Eye (tissue), 1 donor: ENCODE data around the gene NAB2.

Source experiments
- DNase-seq: peaks from one replicate; pipeline ENCODE4 v3.0.0-alpha.2; 2015

Gene NAB2

DNA sequence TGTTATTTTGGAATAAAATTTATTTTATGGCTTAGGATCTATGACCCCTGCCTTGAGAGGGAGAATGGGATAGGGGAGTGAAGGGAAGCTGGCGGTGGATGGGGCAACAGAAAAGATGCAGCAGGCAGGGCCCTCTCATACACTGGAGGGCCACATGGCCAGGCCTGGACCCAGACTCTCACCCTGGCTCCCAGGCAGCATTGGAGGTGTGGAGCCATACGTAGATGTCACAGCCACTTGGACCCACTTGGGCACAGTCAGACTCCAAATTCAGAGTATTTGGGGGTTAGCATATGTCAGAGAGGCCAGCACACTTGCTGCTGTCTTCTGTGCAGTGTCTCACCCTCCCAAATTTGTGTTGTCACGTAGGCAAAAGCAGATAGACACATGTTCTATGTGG is 6.5 kb downstream of the NAB2 start:
- no peak for DNase-seq

DNA sequence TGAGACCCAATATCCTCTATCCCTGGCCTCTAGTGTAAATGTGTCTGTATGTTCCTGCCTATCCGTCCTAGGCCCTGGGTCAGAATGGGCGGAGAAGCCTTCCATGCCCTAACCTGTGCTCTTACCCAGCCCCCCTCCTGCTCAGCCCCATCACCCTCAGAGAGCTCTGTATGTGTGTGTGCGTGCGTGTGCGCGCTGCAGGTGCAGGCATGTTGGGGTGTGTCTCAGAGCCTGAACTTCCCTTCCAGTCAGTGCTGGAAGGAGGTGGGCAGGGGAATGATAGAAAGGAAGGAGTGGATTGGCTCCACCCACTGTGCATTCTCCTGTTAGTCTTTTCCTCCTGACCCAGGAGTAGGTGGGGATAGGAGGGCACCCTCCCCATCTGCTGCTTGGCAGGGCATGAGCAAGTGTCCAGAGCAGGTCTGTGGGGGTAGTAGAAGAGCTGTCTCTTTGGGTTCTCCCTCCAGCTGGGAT is 7.2 kb downstream of the NAB2 start:
- peak; percentile 53 for DNase-seq

DNA sequence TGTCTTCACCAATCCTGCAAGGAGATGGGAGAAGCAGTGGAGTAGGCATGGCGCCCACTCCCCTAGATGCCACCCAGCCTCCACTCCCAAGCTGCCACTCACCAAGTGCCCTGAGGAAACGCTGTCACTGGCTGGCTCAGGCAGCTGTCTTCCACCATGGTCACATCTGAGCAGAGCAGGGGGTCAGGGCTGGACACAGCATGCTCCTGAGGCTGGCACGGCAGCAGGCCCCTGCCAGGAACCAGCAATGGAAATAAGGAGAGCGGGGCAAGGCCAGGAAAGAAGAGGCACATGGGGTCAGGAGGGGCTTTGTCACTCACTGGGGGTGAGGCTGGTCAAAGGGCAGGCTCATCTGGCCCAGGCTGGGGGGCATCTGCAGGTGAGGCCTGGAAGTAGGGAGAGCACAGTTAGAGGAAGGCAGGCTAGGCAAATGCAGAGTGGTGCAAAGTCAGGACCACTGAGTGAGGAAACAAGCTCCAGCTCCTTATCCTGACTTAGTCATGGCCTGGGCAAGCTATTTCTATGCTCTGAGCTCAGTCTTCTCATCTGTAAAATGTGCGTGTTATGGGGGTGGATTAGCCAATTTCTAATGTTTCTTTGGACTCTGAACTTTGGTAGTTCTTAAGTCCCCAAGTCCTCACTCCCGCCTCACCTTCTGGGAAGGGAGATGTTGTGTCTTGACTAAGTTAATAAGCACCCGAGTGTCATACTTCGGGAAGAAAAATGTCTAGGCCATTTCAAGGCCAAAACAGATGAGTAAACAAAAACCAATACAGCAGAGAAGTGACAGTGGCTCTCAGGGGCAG is 8.0 kb downstream of the NAB2 start:
- DNase-seq, result no peak

DNA sequence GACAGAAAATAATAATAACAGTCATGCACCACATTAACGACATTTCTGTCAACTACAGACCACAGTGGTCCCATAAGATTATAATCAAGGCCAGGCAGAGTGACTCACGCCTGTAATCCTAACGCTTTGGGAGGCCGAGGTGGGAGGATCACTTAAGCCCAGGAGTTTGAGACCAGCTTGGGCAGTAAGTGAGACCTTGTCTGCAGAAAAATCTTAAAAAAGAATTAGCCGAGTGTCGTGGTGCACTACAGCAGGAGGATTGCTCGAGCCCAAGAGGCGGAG is 8.6 kb downstream of the NAB2 start:
- DNase-seq, result no peak

DNA sequence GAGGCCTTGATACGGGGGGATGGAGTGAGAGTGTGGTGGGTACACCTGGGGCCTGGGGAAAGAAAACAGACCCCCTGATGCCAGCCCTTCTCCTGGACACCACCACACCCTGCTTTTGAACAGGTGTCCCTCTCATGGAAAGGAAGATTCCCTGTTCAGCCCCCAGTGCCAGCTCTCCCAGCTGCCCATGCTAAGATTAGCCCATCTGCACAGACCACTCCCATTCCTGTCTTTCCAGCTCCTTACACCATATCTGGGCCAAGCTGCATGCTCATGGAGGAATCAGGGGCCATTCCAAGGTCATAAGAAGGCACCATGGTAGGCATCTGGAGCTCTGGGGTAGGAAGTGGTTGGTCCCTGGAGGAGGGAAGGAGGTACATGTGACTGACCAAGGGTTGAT is 9.6 kb downstream of the NAB2 start:
- no peak for DNase-seq

DNA sequence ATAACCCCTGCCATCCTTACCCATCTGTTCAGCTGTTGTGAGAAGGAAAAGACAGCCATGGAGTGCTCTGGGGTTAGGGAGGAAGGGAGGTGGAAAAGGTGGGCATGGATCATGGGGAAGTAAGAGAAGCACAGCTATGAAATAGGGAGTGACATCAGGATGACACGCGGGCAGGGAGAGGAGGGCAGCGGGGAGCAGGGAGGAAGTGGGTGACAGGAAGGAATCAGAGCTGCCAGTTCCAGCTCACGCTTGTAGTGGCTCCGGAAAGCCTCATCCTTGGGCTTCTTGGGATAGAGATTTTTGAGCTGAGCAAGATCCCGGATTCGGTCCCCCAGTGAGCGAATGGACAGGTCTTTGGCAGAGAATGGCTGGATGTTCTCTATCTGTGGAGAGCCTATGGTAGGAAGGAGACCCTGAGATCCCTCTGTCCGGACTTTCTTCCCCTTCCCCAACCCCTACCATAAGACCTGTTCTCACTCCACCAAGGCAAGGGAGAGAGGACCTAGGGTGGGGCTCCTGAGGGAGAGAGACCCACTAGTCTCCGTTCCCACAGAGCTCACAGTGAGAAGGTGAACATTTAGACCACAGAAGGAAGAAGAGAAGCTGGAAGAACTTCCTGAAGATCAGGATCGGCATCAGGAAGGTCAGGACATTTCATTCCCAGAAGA is 10.3 kb downstream of the NAB2 start:
- no peak for DNase-seq

DNA sequence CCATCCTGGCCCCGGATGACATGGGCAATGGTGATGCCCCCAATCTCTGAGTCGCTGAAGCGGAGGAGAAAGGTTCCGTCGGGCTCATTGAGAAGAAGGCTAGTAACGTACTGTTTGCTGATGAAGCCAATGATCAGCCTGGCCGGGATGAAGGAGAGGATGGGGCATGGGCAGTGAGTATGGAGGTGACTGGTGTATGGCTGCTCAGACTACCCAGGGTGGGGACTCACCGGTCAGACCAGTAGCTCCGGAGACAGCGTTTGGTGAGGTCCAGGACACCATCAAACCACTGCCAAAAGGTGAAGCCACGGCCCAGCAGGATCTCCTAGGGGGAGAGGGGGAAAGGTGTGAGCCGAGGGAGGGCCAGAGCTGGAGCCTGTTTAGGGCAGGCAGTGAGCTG is 10.9 kb downstream of the NAB2 start:
- no peak for DNase-seq

DNA sequence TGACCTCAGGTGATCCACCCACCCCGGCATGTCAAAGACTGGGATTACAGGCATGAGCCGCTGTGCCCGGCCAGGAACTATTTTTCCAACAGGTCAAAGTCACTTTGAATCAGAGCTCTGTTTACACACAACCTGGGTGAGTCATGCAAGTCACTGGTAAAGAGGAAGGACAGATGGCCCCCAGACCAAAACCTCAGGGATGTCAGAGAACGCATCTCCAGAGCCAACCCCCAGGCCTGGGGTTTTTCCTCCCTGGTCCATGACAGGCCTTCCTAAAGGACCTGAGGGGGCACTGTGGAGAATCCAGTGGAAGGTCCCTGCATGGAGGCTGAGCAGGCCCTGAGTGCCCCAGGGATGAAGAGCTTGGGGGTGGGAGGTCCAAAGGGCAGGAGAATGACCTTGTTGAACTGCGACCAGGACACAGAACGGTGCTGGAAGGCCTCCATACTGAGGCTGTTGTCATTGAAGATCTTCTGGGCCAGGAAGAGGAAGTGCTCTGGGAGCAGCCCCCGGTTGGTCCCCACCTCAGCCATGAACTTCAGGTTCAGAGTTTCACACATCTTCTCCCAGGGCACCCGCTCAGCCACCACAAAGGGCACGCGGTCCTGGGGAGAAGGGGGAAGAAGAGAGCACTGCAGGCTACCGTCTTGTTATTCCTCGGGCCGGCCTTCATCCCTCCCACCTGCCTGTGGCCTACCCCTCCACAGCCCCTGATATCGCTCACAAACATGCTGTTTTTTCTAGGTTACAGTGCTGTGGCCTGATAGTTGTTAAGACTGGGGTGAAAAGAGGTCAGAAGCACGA is 13.2 kb downstream of the NAB2 start:
- no peak for DNase-seq

DNA sequence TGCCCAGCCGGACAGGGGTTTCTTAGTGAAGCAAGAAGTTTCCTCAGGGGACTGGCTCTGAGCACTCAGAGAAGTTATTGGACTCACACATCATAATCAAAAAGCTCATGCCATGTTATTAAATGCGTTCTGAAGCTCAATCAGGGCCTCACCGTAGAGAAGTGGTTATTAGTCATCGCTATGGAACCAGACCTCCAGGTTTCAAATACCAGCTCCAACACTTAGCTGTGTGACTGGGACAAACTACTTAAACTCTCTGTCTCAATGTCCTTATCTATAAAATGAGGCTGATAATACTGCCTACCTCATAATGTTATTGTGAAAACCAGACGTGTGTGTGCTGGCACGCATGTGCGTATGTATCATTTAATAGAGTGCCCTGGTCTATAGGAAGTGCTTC is 14.9 kb downstream of the NAB2 start:
- no peak for DNase-seq

DNA sequence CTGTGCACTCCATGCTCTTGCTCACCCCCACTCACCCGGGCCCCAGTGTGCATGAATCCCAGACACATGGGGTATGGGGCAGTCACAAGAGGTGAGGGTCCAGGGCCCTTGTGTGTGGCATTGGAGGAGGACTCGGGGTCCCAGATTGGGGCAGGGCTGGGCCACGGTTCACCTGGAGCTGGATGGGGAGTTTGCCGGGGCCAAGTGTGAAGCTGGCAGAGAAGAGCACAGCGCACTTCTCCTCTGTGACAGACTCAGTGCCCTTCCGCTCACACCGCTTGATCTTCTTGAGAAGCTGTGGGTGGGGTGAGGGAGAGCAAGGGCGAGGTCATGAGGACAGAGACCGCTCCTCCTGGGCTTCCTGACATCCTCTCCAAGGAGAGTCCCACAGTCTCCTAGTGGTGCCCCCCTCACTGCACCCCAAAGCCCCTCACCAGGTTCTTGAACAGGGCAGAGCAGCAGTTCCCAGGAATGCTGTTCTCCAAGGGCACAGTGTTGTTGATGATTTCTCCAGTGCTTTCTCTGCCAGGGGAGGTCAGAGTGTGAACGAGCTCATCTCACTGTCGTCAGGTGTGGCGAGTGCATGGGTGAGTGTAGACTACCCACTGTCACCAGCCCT is 15.5 kb downstream of the NAB2 start:
- no peak for DNase-seq

DNA sequence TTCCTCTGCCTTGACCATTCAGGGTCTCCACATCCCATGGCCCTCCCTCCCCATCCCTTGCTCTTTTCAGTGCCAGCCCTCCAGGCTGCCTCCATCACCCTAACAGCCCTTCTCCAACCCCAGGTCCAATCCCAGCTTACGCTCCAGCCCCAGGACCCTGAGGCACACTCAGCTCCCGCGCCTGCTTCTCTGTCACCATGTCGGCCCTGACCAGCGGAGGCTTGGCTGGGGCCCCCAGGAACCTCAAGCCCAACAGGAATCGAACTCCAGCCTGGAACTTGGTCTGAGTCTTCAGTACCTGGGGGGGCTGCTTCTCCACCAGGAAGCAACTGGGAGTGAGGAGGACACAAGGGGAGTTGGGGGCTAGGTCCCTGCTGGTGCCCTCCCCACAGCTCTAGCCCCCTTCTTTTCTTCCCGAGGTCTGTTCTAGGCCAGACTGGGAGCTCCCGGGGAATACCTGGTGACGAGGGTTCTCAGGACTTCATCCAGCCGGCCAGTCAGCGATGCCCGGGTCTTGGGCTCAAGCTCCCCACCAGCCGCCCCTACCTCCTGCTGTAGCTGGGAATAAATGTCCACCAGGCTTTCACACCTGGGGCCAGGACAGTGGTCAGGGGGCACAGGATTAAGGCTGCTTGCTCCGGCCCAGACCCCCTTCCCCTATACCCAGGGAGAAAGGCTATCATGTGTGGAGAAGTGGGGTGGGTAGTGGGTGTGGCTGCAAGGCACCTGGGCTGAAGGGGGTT is 16.3 kb downstream of the NAB2 start:
- no peak for DNase-seq

DNA sequence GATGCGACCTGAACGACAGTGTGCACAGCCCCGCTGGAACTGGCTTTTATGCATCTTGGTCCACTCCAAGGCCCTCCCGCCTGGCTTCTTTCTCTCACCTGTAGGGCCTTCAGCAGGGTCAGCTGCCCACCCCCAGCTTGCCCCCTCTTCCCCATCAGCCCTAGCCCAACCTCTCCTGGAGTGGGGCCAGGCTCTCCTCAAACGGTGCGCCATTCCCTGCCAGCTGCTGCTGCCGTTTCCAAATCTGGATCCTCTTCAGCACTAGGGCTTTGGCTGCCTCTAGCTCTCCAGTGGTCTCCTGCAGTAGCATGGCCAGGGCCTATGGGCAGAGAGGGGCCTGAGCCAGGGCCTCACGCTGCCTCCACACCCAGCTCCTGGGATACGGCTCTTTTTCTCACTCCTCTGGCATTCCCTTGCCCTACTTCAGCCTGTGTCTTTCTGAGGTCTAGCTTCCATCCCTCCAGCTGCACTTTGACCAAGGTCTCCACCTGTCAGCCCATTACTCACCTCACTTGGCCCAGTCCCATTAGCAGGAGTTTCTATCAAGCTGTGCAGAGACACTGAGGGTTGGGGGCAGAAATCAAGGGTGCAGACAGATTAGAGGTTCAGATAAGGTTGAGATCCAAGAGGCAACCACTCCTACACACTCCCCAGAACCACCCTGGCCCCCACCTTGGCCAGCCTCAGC is 17.3 kb downstream of the NAB2 start:
- no peak for DNase-seq

DNA sequence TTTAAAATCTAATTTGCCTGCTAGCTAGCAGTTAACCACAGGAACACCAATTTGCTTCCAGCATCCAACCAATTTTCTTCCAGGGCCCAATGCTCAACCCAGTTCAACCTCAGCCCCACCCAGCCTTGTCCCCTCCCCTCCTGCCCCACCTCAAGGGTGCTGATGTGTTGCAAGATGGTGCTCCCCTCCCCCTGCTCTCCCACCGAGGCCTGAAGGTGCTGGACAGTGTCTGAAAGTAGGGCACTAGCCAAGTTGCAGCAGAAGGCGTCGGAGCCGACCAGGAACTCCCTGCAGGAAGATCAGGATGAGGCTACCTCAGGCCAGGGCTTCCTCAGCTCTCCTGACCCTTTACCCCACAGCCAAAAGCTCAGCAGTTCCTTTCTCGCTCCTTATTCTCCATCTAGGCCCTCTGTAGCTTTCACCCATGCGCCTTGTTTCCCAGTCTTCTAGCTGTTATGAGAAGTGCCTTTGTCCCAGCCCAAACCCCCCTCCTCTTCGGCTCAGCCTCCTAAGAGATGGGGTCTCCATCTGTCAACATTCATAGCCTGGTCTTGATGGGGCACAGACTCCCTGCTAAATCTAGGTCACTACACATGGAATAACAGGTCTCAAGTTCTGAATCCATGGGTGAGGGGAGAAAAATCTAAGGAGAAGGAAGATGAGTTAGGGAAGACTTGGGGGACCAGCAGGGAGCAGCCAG is 18.7 kb downstream of the NAB2 start:
- peak; percentile 59 for DNase-seq

DNA sequence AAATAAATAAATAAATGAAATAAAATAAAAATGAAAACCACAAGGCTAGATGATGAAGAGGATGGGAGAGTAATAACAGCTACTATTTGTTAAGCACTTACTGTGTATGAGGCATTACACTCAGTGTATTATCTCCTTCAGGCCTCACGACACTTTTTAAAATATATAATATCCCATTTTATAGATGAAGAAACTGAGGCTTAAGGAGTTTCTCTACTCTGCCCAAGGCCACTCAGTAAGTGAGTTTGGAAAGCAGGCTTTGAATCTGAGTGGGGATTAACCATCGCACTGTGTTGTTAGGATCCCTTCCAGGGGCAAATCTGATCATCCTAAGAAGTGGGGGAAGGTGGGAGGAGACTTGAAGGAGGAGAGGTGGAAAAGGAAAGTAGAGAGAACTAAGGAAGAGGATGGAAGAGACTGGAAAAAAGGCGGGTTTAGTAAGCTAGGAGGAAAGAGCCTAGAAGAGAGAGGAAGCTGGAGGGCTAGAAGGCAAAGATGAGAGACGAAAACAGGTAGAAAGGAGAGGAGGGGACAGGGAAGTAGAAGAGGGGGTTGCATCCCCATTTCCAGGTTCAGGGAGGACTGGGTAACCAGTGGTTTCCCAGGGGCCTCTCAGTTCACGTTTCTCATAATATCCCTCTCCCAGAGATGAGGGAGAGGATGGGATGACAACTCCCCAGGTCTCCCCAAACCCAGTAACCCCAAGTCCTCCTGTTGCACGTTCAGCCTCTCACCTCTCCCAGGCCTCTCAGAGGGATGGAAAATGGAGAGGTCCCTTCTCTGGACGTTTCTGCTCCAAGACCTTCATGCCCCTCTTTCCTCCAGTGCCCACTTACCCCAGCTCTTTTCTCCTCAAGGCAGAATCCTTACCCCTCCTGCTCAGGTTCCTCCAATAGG is 20.5 kb downstream of the NAB2 start:
- no peak for DNase-seq

DNA sequence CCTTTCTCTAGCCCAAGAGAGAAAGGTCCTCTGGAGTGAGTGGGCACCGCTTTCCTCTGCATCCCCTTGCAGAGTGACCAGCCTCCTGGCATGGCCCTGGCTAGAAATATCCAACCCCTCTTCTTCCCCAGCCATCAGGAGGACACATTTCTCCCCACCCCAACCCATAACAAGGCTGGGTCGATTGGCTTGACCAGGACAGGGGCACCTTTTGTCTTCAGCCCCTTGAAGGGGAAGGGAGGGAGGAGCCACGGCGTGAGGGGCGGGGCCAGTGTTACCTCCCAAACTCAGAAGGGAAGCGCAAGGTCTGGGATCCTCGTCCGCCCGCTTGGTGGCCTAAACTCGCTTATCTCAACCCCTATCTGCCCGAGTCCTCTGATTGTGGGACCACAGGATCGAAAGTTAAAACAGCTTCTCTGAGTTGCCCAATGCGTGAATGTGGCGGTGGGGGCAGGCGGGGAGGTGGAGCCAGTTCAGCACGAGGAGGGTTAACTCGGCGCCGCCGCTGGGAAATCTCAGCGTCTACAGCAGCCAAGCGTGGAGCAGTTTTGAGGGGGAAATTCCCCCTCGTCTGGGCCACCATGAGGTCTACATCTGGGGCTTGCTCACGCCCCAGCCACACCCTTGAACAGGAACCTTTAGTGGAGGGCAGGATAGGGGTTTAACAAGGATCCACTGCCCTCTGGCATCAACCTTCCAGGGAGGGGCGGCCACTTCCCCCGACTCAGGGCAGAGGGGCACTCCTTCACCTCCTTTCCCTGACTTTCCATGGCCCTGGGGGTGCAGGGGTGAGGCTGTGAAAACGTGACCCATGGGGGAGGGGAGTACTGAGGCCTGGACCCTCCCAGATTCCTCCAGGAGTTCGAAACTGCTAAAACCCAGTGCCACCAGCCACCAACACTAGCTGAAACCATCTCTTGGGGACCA is 21.5 kb downstream of the NAB2 start:
- DNase-seq, result peak; percentile 87

DNA sequence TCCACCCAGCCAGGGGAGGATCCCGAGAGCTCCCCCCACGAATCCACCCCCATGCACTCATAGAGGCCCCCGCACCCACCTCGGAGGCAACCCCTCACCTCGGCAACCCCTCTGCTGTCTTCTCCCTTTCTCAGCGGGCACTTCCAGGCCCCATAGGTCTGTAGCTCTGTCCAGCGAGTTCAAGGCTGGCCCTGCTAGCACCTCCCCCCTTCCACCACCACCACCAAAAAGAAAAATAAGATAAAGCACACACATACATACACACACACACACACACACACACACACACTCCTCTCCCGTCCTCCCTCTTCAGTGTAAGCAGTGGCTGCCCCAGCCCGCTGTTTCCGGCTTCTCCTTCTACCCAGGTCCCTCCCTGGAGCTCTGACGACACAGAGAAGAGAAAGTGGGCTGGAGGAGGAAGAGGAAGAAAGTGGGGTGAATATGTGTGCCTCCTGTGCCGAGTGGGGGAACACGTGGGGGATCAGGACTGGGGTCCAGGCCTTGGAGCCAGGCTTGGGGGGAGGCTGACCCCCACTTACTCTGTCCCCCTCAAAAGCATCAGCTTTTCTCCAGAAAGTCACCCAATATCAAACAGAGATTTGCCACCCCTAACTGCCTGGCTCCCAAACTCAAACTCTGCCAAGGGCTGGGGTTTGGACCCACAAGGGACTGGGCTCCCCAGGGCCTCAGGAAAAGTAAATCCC is 22.3 kb downstream of the NAB2 start, which contains the start of gene STAT6:
Gene STAT6, minus strand, starts transcription at position 332 of the 704 bp plus-strand sequence. CDS start 3,084 bp downstream, outside the sequence.
- DNase-seq, result peak; percentile 87

DNA sequence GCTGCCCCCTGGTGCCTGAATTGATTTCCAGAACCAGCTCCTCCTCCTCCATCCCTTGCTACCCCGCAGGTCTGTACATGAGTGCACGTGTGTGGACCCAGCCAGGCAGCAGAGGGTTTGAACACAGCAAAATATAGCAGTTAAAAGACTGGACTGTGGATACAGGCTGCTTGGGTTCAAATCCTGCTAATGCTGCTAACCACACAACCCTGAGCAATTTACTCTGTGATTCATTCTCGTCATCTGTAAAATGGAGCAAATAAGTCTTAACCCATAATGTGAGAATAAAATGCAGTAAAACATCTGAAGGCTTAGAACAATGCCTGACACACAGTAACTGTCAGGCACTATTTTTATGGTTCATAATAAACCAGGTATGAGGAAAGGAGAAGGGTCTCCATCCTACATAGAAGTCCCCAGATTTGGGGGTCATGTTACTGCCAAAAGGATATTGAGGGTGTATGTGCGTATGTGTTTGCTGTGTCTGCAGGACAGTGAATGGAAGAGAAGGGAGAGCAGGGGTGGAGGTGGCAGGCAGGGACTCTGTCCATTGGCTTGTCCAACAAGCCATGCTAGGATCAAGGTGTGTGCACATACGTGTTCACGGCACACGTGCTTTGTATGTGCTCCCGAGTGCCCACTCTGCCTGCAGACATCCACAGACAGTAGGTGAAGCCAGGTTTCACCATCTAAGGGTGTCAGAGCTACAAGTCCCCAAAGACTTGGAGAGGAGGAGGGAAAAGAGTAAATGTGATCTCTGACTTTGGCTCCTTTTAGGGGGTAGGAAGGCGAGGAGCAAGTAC is 23.8 kb downstream of the NAB2 start:
- no peak for DNase-seq
